ENCODE data around the gene BUB1B.

- TF ChIP-seq POLR2A (IDR thresholded peaks at IDR 0.05) (no peak), POLR2AphosphoS5 (IDR thresholded peaks at IDR 0.05) (no peak), CTCF (IDR thresholded peaks at IDR 0.05) (no peak)
These were observed 81.3 kb downstream of the BUB1B start for GRCh38 chr15:40242213-40242599.

All from prostate gland (tissue), 2 donors.